ENCODE results near the gene ANLN.
"Not testable (repeated sequence)": the region's sequence is repeated elsewhere in the genome, so short reads cannot be mapped to it uniquely, and the experiment has no call there.

Gene ANLN

GRCh38 chr7:36379831-36380504 lies 9.7 kb upstream of the ANLN start:
- DNase-seq: no peak

DNA sequence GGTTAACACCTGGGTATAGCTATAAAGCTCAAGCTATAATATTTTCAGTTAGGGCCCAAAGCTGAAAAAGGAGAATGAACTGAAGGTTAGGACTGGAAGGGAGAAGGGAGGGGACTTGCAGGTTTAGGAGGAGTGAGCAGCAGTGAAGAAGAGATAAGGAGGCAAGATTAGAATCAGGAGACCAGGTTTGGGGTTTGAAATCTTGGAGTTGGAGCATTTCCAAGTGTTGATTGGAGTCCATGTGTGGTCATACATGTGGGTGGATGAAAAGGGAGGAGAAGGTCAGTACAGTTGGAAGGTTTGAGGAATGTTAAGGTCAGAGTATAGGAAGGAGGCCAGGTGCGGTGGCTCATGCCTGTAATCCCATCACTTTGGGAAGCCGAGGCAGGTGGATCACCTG lies 8.6 kb upstream of the ANLN start:
- no peak for DNase-seq

DNA sequence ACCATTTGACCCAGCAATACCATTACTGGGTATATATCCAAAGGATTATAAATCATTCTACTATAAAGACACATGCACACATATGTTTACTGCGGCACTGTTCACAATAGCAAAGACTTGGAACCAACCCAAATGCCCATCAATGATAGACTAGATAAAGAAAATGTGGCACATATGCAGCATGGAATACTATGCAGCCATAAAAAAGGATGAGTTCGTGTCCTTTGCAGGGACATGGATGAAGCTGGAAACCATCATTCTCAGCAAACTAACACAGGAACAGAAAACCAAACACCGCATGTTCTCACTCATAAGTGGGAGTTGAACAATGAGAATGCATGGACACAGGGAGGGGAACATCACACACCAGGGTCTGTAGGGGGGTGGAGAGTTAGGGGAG lies 6.4 kb upstream of the ANLN start:
- not testable (repeated sequence) for DNase-seq

- DNase-seq: not testable (repeated sequence)
Measured at GRCh38 chr7:36385646-36386045, 4.0 kb upstream of the ANLN start.

GRCh38 chr7:36387435-36388231 lies 2.0 kb upstream of the ANLN start:
- no peak for DNase-seq

DNA sequence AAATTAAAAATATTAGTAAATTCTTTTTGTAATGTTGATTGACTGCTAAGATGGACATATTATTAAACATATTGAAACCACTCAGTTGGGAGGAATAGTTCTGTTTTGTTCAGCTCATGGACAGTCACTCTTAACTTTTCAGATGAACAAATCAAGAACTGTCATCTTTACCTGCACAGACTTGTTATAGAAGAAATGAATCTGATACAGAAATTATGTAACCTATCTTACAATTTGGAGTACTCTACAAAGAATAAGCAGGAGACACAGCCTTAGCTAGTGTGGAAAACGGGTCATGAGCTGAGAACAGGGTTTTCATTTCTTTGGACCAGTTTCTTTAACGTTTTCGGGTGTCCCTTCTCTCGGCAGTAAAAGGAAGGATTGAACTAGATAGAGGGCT lies 1.2 kb upstream of the ANLN start:
- no peak for DNase-seq

DNA sequence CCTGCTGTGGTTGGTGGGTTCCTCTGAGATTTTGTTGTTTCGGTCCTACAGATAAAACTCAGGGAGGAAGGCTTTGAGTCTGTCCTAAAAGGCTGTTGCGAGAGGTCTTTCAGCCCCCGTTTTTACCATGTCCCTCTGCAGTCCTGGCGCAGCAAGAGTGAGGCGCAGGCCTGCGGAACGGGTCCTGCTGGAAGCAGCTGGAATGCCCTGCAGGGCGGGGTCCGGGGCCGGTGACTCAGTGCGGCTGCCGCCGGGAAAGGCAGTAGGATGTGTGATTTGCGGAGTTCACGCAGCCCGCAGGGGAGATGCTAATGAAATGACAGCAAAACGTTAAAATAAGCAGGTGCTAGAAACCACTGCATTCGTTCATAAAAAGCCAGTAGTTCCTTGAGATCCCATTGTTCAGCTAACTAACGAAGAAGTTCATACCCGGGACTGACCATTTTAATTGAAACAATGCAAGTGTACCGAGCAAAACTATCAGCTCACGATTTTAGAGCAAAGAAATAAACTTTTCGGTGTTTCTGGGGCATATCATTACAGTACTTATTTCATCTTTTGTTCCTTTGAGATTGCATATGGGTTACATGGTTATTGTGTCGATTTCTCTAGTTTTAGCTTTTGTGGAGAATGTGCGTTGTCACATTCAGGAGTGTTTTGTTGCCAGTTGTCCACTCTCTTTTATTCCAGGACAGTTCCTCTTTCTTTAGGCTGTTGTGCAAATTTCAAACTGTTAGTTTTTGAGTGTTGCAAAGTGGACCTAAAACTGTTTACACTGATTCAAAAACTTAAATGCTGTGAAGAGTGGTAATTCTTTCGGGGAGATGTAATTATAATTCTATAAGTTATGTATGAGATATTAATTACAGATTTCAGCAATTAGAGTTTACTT lies 783 bp downstream of the ANLN start:
- peak; percentile 20 for DNase-seq

- no peak for DNase-seq
Measured at GRCh38 chr7:36391436-36392198, 2.0 kb downstream of the ANLN start.

DNA sequence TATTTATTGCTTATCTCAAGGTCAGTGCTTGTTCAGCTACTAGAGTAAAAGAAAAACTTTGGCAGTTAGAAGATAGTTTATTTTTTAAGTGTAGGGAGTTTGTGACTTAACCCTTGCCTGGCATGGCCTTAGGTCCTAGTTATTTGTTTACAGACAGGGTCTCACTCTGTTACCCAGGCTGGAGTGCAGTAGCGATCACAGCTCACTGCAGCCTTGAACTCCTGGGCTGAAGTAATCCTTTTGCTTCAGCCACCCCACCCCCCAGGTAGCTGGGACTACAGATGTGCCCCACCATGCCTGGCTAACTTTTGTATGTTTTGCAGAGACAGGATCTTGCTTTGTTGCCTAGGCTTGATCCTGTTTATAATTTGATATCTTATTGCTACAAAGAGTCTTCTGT lies 4.2 kb downstream of the ANLN start:
- DNase-seq: no peak

DNA sequence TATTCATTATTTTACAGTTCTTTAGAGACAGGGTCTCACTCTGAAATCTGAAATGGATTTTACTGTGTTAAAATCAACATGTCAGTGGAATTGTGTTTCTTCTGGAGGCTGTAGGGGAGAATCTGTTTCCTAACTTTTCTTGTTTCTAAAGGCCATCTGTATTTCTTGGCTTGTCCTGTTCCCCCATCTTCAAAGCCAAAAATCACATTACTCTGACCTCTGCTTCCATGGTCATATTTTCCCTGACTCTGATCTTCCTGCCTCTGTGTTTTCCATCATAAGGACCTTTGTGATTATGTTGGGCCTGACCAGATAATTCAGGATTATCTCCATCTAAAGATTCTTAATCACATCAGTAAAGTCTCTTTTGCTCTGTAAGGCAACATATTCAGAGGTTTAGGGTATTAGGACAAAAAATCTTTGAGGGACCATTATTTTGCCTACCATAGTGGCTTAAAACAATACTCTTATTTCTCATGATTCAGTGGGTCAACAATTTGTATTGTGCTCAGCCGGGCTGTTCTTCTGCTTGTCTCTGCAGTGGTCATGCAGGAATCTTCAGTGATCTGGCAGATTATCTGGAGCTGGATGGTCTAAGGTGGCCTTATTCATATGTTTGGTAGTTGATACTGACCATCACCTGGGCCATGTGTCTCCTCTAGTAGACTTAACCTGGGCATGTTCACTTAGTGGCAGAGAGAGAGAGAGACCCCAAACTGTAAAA lies 5.7 kb downstream of the ANLN start:
- DNase-seq: no peak

DNA sequence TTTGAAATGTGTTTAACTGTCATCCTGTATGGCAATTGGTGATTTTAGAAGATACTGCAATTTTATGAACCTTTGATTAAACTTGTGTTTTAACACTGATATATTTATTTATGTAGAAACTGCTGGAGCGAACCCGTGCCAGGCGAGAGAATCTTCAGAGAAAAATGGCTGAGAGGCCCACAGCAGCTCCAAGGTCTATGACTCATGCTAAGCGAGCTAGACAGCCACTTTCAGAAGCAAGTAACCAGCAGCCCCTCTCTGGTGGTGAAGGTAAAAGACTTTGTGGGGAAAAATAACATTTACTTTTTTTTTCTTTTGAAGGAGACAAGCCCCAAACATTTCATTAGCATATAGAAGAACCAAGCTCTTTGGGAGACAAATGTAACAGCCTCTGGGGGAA lies 6.5 kb downstream of the ANLN start:
- no peak for DNase-seq

GRCh38 chr7:36400036-36400435 lies 10.4 kb downstream of the ANLN start:
- no peak for DNase-seq

- DNase-seq: no peak
Measured at GRCh38 chr7:36400606-36401005, 10.9 kb downstream of the ANLN start.

DNA sequence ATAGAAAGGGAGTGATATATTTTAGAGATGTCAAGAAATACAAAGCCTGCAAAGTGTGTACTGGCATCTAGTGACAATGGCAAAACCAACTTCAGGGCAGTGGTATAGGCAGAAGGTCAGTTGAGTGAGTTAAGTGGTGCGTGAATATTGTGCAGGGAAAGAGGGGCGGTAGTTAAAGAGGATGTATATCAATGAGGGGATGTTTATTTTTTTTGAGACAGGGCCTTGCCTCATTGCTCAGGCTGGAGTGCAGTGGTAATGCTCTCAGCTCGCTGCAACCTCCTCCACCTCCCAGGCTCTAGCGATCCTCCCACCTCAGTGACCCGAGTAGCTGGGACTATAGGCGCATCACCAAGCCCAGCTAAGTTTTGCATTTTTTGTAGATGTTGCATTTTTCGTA lies 13.8 kb downstream of the ANLN start:
- no peak for DNase-seq

DNA sequence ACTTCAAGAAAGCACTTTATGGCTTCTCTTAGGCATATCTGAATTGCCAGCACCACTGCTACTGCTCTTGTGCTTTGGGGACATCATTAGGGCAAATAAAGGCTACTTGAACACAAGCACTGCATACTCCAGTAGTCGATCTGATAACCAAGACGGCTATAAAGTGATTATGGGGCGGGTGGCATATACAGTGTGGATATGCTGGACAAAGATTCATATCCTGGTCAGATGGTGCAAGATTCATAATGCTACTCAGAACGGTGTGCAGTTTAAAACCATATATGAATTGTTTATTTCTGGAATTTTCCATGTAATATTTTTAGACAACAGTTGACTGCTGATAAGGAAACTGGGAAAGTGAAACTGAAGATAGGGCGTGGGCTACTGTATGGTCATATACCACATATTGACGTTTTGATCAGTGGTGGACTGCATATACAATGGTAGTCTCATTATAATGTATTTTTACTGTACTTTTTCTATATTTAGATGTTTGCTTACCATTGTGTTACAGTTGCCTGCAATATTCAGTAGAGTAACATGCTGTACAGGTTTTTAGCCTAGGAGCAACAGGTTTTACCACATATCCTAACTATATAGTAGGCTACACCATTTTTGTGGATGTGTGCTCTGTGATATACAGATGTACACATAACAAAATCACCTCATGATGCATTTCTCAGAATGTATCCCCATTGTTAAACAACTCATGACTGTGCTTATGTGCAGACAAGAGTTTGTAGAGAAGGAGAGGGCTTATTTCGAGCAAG lies 15.2 kb downstream of the ANLN start:
- no peak for DNase-seq

- DNase-seq: no peak
Measured at GRCh38 chr7:36405409-36405803, 15.7 kb downstream of the ANLN start.

DNA sequence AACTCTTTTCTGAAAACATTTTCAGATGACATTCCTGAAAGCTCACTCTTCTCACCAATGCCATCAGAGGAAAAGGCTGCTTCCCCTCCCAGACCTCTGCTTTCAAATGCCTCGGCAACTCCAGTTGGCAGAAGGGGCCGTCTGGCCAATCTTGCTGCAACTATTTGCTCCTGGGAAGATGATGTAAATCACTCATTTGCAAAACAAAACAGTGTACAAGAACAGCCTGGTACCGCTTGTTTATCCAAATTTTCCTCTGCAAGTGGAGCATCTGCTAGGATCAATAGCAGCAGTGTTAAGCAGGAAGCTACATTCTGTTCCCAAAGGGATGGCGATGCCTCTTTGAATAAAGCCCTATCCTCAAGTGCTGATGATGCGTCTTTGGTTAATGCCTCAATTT lies 16.5 kb downstream of the ANLN start:
- DNase-seq: no peak

- no peak for DNase-seq
Measured at GRCh38 chr7:36407636-36408550, 18.2 kb downstream of the ANLN start.

GRCh38 chr7:36408589-36408988 lies 18.9 kb downstream of the ANLN start:
- no peak for DNase-seq

- DNase-seq: no peak
Measured at GRCh38 chr7:36409180-36409579, 19.5 kb downstream of the ANLN start.
